HG03521 (cell line): ENCODE data around the gene RPS5.

ENCODE experiments used
- ATAC-seq: cut with Tn5 transposase; IDR thresholded peaks from one replicate; pipeline ENCODE4 v1.9.1; 2021; ENCODE audit warnings: mild to moderate bottlenecking, moderate library complexity; ENCODE audit not compliant: unreplicated experiment

Gene RPS5

DNA sequence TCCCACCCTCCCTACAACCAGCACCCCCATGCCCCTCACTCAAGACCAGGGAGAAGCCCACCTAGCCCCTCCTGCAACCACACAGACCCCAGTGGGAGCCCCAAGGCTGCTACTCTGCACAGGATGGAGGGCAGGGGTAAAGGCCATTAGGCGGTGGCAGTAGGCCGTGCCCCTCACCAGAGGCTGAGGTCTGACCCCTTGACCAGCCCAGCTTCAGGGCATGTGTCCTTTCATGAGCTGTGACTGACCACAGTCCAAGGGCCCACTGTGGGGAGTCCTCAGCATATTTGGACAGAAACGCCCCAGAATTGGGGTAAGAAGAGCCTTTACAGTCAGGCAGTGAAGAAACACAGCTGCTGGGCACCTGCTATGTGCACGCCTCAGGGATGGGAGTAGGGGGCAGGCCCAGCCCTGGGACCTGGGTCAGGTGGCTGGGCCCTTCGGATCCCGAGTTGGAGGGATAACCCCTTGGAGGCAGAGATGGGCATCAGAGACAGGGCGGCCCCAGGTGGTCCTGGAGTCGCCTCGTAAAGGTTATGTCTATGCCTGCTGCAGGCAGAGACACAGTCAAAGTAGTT is 1.7 kb upstream of the RPS5 start:
- no peak for ATAC-seq

DNA sequence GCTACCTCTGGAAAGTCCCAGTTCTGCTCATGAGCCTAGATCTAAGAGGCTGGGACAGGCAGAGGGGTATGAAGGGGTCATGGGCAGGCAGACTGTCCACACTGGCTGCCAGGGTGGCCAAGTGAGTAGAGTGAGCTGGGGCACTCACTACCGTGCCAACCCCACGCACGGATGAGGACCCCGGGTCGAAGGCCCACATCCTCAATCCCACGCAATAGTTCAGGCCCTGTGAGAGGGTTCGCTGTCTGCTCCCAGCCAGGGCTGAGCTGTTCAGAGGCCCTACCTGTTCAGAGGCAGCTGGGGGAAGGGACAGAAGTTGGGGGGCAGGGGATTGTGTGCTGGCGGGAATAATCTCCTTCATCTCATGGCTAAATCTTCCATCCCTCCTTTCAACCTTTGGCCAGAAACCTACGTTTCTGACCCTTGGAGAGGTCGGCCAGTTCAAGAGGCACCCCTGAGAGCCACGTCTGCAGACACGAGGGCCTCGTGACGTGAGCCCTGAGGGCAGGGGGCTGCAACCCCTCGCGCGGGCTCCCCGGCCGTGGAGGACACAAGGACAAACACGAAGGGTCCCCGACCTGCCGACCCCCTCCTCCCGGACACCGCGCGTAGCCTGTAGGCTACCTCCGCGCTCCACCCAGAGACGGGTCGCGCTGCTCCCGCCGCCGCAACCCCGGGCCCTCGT is 1.0 kb upstream of the RPS5 start:
- no peak for ATAC-seq

DNA sequence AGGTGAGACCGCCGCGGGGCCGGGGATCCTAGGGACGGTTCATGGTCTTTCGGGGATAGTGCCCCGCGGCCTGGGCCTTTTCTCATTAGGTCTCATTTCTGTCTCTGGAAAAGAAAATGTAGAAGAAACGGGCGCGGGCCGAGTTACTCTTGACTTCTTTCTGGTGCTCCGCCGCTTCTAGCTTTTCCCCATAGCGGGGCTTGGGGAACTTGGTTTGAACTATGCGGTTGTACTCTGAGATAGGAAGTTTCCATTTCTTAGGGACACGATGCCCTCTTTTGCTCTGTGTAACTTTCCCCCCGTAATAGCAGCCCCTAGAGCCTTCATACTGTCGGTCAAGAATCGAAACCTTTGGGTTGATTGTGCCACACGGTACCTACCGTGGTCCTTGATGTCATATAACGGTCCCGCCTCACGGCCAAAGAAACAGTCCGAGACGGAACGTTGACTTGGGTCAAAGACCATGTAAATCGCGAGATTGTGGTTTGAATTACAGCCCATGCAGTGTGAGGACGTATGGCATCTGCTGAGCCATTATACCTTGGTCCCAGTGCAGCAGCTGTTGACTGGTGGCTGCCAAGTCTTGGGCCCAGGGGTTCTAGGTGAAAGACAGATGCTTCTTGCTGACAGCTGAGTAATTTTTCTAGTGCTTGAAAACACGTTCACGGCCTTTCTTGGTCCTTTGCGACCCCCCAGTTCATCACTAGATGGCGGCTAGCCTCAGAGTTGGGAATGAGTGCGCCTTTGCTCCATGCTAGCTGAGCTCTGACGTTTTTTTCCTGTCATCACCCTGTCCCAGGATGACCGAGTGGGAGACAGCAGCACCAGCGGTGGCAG is 487 bp downstream of the RPS5 start:
- ATAC-seq: no peak

DNA sequence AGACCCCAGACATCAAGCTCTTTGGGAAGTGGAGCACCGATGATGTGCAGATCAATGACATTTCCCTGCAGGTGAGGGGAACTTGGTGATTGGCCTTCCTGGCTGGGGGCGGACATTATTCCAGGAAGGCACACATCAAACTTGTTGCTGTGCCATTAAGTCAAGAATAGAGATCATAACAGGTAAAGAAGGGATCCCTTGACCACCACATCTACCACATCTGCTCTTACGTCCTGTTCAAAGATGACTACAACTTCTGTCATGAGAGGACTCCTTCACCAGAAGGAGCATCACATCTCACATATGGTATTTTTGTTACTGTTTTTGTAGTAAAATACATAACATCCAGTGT is 1.1 kb downstream of the RPS5 start:
- ATAC-seq: no peak

DNA sequence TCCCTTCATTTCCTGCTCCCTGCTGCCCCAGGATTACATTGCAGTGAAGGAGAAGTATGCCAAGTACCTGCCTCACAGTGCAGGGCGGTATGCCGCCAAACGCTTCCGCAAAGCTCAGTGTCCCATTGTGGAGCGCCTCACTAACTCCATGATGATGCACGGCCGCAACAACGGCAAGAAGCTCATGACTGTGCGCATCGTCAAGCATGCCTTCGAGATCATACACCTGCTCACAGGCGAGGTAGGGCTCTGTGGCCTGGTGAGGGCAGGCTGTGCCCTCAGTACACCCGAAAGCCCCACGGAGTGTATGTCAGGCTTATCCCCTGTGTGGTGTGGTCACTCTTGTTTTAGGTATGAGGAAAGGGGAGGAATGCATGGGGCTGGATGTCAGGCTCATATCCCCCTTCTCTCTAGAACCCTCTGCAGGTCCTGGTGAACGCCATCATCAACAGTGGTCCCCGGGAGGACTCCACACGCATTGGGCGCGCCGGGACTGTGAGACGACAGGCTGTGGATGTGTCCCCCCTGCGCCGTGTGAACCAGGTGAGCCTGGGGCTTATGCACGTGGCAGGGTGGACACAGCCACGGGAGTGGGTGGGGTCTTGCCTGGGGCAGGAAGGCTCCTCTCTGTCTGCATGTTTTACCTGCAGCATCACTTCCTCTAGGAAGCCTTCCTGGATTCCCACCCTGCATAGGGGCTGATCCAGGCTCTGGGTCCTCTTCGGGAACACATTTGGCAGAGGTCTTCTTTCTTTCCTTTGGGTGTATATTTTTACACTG is 6.1 kb downstream of the RPS5 start:
- no peak for ATAC-seq

DNA sequence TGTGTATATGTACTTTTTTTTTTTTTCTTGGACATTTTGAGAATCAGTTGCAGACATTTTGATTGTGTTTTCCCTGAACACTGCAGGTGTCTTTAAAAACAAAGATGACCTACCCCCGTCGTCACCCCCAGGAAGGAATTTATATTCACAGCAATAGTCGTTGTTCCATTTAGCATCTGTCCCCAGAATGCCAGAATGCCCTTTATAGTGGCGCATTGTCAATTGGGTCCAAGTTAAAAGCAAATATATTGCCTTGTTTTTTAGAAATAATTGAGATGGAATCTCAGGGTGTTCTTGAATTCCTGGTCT is 6.6 kb downstream of the RPS5 start:
- no peak for ATAC-seq

DNA sequence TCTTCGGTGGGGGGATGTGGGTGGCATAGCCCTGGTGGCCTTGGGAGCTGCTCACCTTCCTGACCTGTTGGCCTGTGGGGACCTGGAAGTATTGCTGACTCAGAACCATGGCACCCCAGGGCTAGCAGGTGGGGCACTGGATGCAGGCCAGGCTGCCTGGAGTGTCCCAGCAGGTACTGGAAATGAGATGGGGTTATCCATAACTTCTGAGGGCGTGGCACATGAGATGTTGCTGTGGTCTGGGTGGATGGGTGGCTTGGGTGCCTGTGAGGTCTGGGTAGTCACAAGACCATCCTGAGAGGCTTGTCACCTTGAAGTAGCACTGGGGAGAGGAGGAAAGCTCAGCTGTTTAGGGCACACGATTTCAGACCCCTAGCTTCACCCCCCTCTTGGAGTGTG is 7.8 kb downstream of the RPS5 start:
- no peak for ATAC-seq

DNA sequence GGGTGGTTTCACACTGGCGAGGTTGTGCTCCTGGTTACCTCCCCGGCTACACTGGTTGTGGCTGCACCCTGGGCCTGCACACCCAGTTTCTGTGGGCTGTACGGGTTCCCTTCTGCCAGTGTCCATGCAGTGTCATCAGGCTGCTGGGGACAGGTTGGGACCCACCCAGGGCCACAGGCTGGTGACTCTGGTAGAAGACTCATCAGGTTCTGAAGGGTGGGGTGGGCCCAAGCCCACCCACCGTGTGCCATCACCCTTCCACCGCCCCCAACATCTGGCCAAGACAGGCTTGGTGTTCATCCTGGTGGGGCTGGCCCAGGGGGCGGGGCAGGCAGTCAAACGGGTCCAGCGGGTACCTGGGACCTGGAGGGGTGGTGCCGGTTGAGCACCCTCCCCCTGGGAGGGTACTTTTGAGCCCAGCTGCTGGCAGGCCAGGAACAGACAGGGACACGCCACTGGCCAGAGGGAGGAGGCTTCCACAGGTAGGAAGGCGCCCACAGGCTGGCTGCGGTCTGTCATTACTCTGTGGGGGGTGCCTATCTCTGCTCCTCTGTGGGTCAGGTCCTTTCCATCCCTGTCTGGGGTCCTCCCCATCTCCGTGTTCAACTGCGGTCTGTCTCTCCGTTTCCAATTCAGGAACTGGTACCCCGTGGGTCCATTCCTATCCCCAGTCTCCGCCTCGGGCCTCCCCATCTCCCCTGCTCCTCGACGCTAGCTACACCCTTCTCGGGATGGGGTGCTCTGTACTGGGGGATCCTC is 8.3 kb downstream of the RPS5 start, which contains the start of gene RNF225:
RNF225 (plus strand) TSS at position 437 of the 759 bp plus-strand sequence. CDS start 434 bp downstream, outside the sequence.
- ATAC-seq: no peak

DNA sequence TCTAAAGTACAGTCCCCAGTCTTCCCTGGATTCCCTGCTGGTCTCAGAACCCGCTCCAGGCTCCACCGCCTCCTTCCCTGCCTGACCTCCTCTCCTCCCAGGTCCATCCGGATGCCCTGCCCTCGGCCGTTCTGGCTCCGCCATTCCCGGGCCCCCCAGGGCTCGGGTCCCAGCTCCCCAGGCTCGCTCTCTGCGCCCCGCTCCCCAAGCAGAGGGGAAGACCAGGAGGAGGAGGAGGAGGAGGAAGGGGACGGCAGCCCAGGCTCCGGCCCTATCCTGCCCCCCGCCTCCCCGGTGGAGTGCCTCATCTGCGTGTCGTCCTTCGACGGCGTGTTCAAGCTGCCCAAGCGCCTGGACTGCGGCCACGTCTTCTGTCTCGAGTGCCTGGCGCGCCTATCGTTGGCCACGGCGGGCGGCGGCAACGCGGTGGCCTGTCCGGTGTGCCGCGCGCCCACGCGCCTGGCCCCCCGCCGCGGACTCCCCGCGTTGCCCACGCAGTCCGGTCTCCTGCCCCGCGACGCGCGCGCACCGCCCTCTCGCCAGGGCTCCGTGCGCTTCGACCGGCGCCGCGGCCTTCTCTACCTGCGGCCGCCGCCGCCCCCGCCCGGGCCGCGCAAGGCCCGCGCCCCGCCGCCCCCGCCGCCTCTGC is 9.0 kb downstream of the RPS5 start:
- no peak for ATAC-seq

DNA sequence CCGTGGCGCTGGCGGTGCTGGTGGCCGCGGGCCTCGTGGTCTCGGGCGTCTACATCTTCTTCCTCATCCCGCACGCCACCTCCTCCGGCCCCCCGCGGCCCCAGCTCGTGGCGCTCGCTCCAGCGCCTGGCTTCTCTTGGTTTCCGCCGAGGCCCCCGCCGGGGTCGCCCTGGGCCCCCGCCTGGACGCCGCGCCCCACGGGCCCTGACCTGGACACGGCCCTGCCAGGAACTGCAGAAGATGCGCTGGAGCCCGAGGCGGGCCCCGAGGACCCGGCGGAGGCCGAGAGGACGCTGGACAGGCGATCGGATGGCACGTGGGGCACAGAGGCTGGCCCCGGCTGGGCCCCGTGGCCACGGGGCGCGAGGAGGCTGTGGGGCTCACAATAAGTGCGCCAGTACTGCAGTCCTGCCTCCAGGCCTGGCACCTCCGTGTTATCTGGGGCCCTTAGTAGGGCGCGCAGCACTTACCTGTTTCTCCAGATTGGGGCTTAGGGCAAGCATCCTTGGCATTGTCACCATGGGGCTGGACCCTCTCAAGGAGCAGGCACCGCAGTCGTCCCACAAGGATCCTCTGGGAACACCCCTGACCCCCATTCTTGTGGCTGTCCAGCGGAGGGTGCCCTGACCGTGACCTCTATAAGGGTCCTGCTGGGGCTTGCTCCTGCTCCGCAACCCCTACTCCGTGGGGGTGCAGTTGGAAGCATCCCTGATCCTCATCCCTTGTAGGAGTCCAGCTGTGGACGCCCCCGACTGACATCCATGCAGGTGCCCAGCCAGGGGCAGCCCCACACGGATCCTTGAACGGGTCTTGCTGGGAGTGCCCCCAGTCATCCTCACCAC is 9.8 kb downstream of the RPS5 start:
- no peak for ATAC-seq

DNA sequence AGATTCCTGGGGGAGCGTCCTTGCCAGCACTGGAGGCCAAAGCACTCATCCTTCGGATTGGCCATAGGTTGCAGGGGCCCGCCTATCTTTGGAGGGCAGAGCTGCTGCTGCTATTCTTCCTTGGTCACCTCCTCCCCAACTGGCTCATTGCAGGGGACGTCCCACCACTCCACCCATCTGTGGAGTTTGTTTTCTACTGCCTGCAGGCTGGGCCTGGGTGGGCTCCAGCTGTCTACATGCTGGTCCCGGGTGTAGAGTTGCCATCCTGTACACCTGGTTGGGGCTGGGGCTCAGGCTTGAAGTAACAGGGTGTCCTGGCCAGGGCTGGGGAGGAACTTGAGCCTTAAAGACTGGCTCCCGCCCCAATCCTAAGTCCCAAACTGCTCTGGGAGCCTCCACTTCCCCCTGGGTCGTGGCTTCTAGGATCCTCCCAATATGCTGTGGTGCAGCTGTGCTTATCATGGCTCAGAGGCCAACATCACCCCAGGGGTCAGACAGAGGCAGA is 10.5 kb downstream of the RPS5 start:
- no peak for ATAC-seq

DNA sequence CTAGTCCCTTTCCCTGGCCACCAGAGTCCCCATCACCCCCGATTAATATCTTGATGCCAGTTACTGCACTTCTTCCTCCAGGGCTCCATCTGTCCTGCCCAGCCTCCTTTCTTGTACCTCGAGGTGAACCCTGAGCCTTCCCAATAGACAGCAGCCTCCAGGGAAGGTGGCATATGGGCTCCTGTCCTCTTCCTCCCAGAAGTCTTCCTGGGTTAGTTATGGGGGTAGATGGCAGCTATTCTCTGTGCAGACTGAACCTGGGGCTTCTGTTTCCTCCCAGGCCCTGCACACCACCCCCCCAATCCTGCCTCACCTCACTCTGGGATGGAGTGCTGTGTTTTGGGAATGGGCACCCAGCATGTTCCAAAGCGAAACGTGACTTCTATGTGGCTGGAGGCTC is 11.0 kb downstream of the RPS5 start:
- ATAC-seq: no peak

DNA sequence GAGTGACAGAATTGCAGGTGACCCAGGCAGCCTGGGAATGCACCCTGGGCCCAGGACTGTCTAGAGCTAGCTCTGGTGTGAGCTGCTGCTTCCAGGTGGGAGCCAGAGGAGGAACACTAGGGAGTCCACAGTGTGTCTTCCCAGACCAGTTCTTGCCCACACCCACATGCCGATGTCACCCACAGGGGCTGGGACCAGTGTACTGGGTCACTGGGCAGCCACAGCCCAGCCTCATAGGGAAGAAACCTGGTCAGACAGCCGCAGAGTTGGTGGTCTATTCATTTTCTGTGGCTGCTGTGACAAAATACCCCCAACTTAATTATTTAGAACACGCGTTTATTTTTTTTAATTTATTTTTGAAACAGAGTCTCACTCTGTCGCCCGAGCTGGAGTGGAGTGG is 11.5 kb downstream of the RPS5 start:
- no peak for ATAC-seq

DNA sequence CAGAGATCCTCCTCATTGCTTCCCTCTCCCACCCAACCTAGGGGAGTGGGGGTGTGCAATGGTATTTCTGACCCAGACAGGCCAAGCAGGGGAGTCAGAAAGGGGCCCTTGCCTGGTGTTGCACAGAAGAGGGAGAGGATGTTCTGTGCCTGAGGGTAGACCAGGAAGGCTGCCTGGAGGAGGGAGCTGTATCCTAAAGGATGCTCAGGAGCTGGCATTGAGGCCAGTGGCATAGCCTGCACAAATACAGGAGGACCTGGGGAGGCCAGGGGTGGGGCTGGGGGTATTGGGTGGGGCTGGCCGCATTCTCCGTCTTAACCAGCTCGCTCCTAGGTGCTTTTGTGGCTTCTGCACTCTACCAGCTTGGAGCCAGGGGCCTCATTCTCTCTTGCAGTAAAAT is 12.8 kb downstream of the RPS5 start:
- no peak for ATAC-seq

DNA sequence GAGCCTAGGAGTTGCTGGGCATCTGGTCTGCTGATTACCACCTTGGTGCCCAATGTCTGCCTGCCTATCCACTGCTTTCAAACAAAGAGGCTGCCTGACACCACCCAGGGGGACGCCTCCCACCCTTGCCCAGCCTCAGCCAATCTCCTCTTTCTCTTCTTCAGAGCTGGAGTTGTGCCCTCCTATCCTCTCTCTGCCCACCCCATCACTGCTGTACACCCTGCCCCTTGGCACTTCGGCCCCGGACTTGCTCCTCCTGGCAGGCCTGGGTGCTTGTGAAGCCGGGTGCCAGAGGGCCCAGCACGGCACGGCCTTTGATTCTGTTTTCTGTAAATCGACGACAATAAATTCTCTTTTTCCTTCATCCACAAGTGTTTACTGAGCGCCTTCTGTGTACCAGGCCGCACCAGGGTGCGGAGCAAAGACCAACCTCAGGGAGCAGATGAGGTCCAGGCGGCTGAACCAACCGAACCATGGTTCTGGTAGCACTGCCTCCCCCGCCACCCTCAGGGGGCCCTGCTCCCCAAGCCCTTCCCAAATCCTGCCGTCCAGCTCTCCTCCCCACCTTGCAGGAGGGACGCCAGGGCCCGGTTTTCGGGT is 13.3 kb downstream of the RPS5 start:
- no peak for ATAC-seq

DNA sequence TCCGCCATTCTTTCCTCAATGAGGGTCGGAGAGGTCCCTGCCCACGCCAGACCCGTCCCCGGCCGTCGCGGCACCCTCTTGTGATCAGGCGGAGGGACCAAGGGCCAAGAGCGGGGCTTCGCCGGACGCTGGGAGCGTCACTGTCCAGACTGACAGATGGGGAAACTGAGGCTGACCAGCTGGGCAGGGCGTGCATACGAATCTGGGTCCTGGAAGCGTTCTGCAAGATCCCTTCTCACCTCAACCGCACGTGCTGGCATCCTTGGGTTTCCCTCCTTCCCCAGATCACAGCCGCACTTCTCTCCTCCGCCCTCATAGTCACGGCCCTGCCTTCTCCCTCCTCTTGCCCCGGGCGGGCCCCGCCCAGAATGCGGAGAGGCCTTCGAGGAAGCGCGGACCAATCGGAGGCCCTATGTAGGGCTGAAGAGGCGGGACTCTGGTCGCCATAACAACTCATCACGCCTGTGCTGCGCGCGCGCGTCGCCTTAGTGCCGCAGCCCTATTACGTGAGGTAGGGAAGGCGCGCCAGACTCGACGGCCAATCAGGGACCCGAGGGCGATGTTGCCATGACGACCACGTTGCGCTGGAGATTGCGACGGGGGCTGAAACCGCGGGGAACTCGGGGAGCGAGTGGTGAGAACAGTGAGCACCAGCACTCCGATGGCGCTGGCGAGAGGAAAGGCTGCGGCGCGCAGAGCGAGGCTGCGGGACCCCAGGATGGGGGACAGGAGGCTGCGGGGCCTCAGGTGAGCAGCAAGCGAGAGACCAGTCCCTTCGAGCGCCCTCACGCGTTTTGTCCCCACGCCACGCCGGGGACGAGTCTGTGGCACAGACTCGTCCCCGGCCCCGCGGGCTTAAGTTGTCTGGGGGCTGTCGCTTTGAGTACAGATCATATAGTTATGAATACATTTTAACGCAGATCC is 14.1 kb downstream of the RPS5 start:
- peak; percentile 97 for ATAC-seq

DNA sequence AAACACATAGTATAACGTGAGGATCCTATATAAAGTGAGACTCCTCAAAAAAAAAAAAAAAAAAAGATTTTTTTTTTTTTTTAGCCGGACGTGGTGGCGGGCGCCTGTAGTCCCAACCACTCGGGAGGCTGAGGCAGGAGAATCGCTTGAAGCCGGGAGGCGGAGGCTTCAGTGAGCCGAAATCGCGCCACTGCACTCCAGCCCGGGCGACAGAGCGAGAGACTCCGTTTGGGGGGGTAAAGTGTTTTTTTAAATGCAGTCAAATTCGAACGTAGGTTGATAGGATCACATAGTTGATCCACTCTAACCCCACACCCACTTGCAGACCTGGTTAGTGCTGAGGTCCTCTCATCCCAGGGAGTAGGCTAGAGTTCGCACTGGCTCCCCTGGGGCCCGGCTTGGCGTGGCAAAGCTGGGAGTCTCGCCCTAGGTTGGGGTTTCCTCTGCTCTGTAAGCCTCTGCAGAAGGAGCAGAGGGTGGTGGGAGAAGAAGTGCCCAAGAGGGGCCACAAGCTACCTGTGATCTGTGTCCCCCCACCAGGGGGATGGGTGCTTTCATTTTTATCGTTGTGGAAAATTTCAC is 14.9 kb downstream of the RPS5 start:
- ATAC-seq: no peak
